Nephron progenitor cell (in vitro differentiated cells): ENCODE data around the gene MPEG1.

ENCODE experiments used
- DNase-seq: peaks from one replicate; pipeline ENCODE4 v3.0.0; 2021
- H3K27ac Mint-ChIP-seq: 2 replicates; pipeline ENCODE4 v1.8.0; 2021; ENCODE audit warnings: mild to moderate bottlenecking, moderate library complexity, mixed read lengths
- H3K27me3 Mint-ChIP-seq: 2 replicates; pipeline ENCODE4 v1.8.0; 2021; ENCODE audit warnings: mild to moderate bottlenecking, low read depth, mixed read lengths; ENCODE audit not compliant: poor library complexity
- H3K36me3 Mint-ChIP-seq: 2 replicates; pipeline ENCODE4 v1.8.0; 2021; ENCODE audit warnings: low read depth, mixed read lengths
- H3K4me1 Mint-ChIP-seq: 2 replicates; pipeline ENCODE4 v1.8.0; 2021; ENCODE audit warnings: mixed read lengths
- H3K4me3 Mint-ChIP-seq: 2 replicates; pipeline ENCODE4 v1.8.0; 2021; ENCODE audit warnings: mild to moderate bottlenecking, moderate library complexity, mixed read lengths
- H3K9me3 Mint-ChIP-seq: 2 replicates; pipeline ENCODE4 v1.8.0; 2021; ENCODE audit warnings: mild to moderate bottlenecking, moderate library complexity, mixed read lengths
- TF ChIP-seq, protein P1 (sequence below): fragments of 200-600 bp; sonication (generic); IDR thresholded peaks from 2 replicates; pipeline ENCODE4 v1.5.0; 2021; ENCODE audit warnings: antibody characterized with exemption

Gene MPEG1

DNA sequence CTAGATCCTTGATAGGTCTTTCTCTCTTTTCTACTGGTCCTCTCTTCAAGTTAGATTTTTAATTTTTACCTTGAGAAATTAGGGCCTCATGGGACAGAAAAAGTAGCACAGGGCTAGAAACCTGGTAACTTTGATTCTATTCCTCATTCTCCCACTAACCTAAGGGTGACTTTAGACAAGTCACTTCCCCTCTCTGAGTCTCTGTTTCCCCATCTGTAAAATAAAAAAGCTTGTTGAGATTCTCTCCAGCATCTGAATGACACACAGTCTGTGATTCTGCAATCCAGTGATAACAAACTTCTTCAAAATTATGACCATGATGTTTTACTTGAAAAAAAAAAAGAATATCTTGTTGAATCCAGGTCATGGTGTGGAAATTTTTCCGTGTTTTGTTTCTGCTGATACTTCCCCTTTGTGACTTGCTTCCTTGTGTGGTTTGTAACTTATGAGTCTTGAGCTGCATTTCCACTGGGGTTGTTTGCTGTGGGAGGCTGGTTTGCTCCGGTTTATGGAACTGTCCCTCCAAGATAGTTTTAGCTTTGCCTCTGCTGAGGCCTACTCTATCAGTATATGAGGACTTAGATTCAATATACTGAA lies 9.8 kb upstream of the MPEG1 start:
- DNase-seq = no peak
- Mint-ChIP-seq H3K9me3 (no peaks in the 10 kb centered on the region), H3K27me3 (no peaks in the 10 kb centered on the region), H3K4me1 (no peaks in the 10 kb centered on the region), H3K4me3 (no peak overlapping the region), H3K36me3 (no peaks in the 10 kb centered on the region), H3K27ac (no peak overlapping the region)
- TF ChIP-seq, protein P1, sequence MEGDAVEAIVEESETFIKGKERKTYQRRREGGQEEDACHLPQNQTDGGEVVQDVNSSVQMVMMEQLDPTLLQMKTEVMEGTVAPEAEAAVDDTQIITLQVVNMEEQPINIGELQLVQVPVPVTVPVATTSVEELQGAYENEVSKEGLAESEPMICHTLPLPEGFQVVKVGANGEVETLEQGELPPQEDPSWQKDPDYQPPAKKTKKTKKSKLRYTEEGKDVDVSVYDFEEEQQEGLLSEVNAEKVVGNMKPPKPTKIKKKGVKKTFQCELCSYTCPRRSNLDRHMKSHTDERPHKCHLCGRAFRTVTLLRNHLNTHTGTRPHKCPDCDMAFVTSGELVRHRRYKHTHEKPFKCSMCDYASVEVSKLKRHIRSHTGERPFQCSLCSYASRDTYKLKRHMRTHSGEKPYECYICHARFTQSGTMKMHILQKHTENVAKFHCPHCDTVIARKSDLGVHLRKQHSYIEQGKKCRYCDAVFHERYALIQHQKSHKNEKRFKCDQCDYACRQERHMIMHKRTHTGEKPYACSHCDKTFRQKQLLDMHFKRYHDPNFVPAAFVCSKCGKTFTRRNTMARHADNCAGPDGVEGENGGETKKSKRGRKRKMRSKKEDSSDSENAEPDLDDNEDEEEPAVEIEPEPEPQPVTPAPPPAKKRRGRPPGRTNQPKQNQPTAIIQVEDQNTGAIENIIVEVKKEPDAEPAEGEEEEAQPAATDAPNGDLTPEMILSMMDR = no peak

DNA sequence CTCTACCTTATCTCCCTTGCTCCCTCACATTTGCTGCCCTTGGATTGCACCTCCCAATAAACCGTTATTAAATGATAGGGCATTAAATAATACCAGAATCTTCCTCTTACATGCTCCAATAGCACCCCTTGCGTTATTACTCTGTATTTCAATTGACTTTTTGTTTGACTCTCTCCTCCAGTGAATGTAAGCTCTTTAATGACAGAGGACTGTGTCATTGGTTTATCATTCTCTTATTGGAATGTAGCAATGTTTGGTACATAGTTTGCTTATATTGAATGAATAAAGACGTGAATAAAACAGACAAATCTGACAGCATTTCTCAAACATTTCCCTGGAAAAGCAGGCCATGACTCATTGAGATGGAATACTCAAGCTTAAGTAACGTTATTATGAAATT lies 8.7 kb upstream of the MPEG1 start:
- H3K4me3 Mint-ChIP-seq = no peak overlapping the region
- H3K9me3 Mint-ChIP-seq = no peaks in the 10 kb centered on the region
- DNase-seq = no peak
- TF ChIP-seq, protein P1 = no peak
- H3K4me1 Mint-ChIP-seq = no peaks in the 10 kb centered on the region
- no peak overlapping the region for H3K27ac Mint-ChIP-seq
- no peaks in the 10 kb centered on the region for H3K36me3 Mint-ChIP-seq
- no peaks in the 10 kb centered on the region for H3K27me3 Mint-ChIP-seq

DNA sequence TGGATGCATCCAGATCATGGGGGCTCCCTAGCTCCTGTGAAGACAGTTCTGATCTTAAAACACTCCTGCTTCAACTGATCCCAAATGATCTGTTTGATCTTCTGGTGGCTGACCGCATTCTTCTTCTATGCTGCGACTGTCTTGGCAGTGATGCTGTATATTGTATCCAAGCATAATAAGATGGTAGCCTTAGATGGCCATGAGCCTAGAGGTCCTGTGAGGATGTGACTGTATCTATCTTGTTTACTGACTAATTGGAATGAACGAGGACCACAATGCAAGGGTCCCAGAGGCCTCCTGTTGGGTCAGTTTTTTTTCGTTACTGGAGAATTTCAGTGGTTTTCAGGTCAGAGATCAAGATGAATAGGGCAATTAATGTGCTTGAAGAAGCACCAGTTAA lies 7.1 kb upstream of the MPEG1 start:
- no peaks in the 10 kb centered on the region for H3K4me1 Mint-ChIP-seq
- no peaks in the 10 kb centered on the region for H3K36me3 Mint-ChIP-seq
- no peak overlapping the region for H3K4me3 Mint-ChIP-seq
- TF ChIP-seq, protein P1 = no peak
- H3K9me3 Mint-ChIP-seq = no peaks in the 10 kb centered on the region
- H3K27ac Mint-ChIP-seq = no peak overlapping the region
- no peaks in the 10 kb centered on the region for H3K27me3 Mint-ChIP-seq
- no peak for DNase-seq

DNA sequence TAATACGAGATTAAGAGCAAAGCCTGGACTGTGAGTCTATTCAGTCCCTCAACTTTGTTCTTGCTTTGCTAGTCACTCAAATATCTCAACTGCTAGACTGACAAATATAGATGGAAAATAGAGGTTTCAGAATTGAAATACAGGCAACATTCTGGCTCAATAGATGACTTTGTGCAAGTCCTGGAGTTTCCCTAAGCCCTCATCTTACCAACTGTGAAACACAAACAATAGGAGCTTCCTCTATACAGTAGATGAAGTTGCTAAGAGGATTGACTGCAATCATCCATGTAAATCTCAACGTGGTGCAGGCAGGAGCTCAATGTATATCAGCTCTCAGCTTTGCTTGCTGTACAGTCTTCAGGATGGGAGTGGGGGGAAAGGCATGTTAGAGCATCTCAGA lies 6.2 kb upstream of the MPEG1 start:
- Mint-ChIP-seq H3K4me1 (no peaks in the 10 kb centered on the region), H3K9me3 (no peaks in the 10 kb centered on the region), H3K4me3 (no peak overlapping the region), H3K36me3 (no peaks in the 10 kb centered on the region), H3K27ac (no peak overlapping the region), H3K27me3 (peaks cover 4% of the 10 kb centered on the region)
- TF ChIP-seq, protein P1 = no peak
- no peak for DNase-seq

DNA sequence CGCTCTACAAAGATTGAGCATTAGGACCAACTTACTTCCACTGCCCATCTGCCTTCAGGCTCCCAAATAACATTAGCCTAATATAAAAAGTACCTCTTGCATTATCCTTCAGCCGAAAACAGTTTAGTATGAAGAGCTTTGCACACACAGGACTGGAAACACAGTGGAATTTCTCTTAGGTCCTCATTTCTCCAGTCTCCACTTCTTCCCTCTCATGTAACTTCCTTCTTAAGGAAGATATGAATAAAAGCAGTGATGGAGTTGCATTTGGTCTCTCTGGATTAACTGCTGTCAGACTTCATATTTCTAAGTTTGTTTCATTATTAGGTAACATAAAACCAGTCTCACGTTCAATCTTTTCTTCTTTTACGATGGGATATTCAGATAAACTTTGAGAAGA lies 5.6 kb upstream of the MPEG1 start:
- no peaks in the 10 kb centered on the region for H3K4me1 Mint-ChIP-seq
- no peak overlapping the region for H3K4me3 Mint-ChIP-seq
- no peaks in the 10 kb centered on the region for H3K9me3 Mint-ChIP-seq
- no peak overlapping the region for H3K27ac Mint-ChIP-seq
- H3K27me3 Mint-ChIP-seq = peaks cover 4% of the 10 kb centered on the region
- DNase-seq = no peak
- TF ChIP-seq, protein P1 = no peak
- H3K36me3 Mint-ChIP-seq = no peaks in the 10 kb centered on the region
